ENCODE data around the gene GLI1.

The GLI1 gene

GRCh38 chr12:57444744-57445143 lies 14.8 kb upstream of the GLI1 start:
- H3K4me1 ChIP-seq (ENCODE audit: insufficient read depth, low read length), result no peaks in the 10 kb centered on the region
- no peak overlapping the region for H3K9ac ChIP-seq (ENCODE audit: low read depth, low read length)
- H3K27ac ChIP-seq (ENCODE audit: low read length), result no peak overlapping the region
- no peaks in the 10 kb centered on the region for H3K36me3 ChIP-seq (ENCODE audit: insufficient read depth, low read depth, low read length)
- H3K4me3 ChIP-seq (ENCODE audit: low read length), result no peak overlapping the region
- peaks cover 4% of the 10 kb centered on the region for H3K9me3 ChIP-seq (ENCODE audit: insufficient read depth, low read depth, low read length)
- no peaks in the 10 kb centered on the region for H3K27me3 ChIP-seq (ENCODE audit: insufficient read depth, low read length)

GRCh38 chr12:57446292-57446960 lies 13.2 kb upstream of the GLI1 start:
- Histone ChIP-seq H3K27me3 (ENCODE audit: insufficient read depth, low read length) (no peaks in the 10 kb centered on the region), H3K4me3 (ENCODE audit: low read length) (no peak overlapping the region), H3K36me3 (ENCODE audit: insufficient read depth, low read depth, low read length) (no peaks in the 10 kb centered on the region), H3K9me3 (ENCODE audit: insufficient read depth, low read depth, low read length) (peaks cover 3% of the 10 kb centered on the region), H3K4me1 (ENCODE audit: insufficient read depth, low read length) (no peaks in the 10 kb centered on the region), H3K9ac (ENCODE audit: low read depth, low read length) (no peak overlapping the region), H3K27ac (ENCODE audit: low read length) (no peak overlapping the region)

- H3K27ac ChIP-seq (ENCODE audit: low read length), result no peak overlapping the region
- no peaks in the 10 kb centered on the region for H3K9me3 ChIP-seq (ENCODE audit: insufficient read depth, low read depth, low read length)
- H3K4me3 ChIP-seq (ENCODE audit: low read length), result no peak overlapping the region
- no peak overlapping the region for H3K9ac ChIP-seq (ENCODE audit: low read depth, low read length)
- peaks cover 11% of the 10 kb centered on the region for H3K4me1 ChIP-seq (ENCODE audit: insufficient read depth, low read length)
- no peaks in the 10 kb centered on the region for H3K27me3 ChIP-seq (ENCODE audit: insufficient read depth, low read length)
- H3K36me3 ChIP-seq (ENCODE audit: insufficient read depth, low read depth, low read length), result no peaks in the 10 kb centered on the region
These were observed 10.9 kb upstream of the GLI1 start for GRCh38 chr12:57448669-57449068.

DNA sequence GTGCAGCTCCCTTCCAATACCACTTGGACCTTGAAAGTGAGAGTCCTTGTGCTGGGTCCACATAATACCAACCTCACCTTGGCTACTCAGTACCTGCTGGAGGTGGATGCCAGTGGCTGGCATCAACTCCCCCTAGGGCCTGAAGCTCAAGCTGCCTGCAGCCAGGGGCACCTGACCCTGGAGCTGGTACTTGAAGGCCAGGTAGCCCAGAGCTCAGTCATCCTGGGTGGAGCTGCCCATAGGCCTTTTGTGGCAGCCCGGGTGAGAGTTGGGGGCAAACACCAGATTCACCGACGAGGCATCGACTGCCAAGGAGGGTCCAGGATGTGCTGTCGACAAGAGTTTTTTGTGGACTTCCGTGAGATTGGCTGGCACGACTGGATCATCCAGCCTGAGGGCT lies 10.2 kb upstream of the GLI1 start:
- no peak overlapping the region for H3K27ac ChIP-seq (ENCODE audit: low read length)
- H3K9me3 ChIP-seq (ENCODE audit: insufficient read depth, low read depth, low read length), result no peaks in the 10 kb centered on the region
- H3K4me1 ChIP-seq (ENCODE audit: insufficient read depth, low read length), result peaks cover 12% of the 10 kb centered on the region
- H3K4me3 ChIP-seq (ENCODE audit: low read length), result no peak overlapping the region
- no peaks in the 10 kb centered on the region for H3K36me3 ChIP-seq (ENCODE audit: insufficient read depth, low read depth, low read length)
- no peaks in the 10 kb centered on the region for H3K27me3 ChIP-seq (ENCODE audit: insufficient read depth, low read length)
- H3K9ac ChIP-seq (ENCODE audit: low read depth, low read length), result no peak overlapping the region

GRCh38 chr12:57450057-57450456 lies 9.5 kb upstream of the GLI1 start:
- H3K27me3 ChIP-seq (ENCODE audit: insufficient read depth, low read length), result no peaks in the 10 kb centered on the region
- H3K36me3 ChIP-seq (ENCODE audit: insufficient read depth, low read depth, low read length), result no peaks in the 10 kb centered on the region
- H3K9ac ChIP-seq (ENCODE audit: low read depth, low read length), result no peak overlapping the region
- H3K4me3 ChIP-seq (ENCODE audit: low read length), result no peak overlapping the region
- H3K4me1 ChIP-seq (ENCODE audit: insufficient read depth, low read length), result peaks cover 16% of the 10 kb centered on the region
- H3K27ac ChIP-seq (ENCODE audit: low read length), result no peak overlapping the region
- H3K9me3 ChIP-seq (ENCODE audit: insufficient read depth, low read depth, low read length), result no peaks in the 10 kb centered on the region

DNA sequence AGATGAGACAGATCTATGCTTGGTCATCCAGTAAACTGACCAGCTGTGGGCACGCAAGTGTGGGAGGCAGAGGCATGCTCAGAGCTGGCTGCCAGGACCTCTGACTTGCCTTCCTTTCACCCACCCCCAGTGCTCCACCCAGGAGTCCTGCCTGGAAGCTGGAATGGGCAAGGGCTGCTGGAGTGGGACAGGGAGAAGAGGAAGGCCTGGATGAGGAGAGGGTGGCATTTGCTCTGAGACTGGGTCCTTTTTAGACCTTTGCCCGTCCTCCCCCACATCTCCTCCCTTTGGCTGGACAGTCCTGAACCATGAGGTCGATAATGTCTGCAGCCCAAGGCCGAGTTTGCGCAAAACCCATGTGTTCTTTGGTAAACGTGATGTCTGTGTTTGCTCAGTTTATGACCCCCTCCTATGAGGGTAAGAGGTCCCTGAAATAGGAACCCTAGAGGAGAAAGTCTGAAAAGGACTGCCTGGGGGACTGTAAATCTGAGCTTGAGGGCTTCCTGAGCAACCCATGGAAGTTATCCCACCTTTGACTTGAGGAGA lies 8.3 kb upstream of the GLI1 start:
- Histone ChIP-seq H3K27ac (ENCODE audit: low read length) (no peak overlapping the region), H3K4me1 (ENCODE audit: insufficient read depth, low read length) (peaks cover 25% of the 10 kb centered on the region), H3K9me3 (ENCODE audit: insufficient read depth, low read depth, low read length) (no peaks in the 10 kb centered on the region), H3K4me3 (ENCODE audit: low read length) (no peak overlapping the region), H3K36me3 (ENCODE audit: insufficient read depth, low read depth, low read length) (no peaks in the 10 kb centered on the region), H3K9ac (ENCODE audit: low read depth, low read length) (no peak overlapping the region), H3K27me3 (ENCODE audit: insufficient read depth, low read length) (peaks cover 6% of the 10 kb centered on the region; the same call in 1 of the 2 replicates)

DNA sequence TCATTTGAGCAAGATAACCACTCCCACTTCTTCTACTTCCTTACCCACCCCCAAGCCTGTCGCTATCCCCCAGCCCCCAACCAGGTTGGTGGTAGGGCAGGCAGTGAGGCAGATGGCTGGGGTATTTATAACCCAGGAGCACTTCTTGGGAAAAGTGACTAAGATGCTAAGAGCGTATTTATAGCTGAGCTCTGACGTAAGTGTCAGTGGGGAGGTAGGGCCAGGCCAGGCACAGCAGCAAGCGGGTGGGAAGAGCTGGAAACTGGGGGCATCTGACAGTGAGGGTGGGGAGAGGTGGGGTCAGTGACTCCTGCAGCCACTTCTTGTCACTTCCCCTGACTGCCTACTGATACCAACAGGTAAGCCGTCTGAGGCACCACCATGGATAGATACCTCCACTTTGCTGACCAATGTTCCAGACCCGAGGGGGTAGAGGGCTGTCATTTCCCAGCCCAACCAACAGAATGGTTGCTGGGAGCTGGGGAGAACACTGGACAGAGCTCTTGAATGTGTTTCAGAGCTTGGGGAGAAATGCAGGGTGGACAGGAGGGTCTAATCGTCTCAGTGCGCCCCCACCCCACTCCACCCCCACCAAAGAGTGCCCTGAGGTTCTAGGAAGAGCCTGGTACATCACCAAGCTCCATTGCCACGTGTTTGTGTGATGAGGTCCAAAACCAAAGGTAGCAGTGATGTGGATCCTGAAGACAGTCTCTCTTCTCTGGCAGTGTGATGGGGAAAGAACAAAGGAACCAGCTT lies 7.2 kb upstream of the GLI1 start:
- H3K27me3 ChIP-seq (ENCODE audit: insufficient read depth, low read length), result peaks cover 6% of the 10 kb centered on the region
- no peaks in the 10 kb centered on the region for H3K36me3 ChIP-seq (ENCODE audit: insufficient read depth, low read depth, low read length)
- peaks cover 25% of the 10 kb centered on the region for H3K4me1 ChIP-seq (ENCODE audit: insufficient read depth, low read length)
- no peak overlapping the region; the same call in 1 of the 2 replicates for H3K9ac ChIP-seq (ENCODE audit: low read depth, low read length)
- H3K4me3 ChIP-seq (ENCODE audit: low read length), result no peak overlapping the region
- no peak overlapping the region for H3K27ac ChIP-seq (ENCODE audit: low read length)
- H3K9me3 ChIP-seq (ENCODE audit: insufficient read depth, low read depth, low read length), result no peaks in the 10 kb centered on the region

- no peaks in the 10 kb centered on the region for H3K9me3 ChIP-seq (ENCODE audit: insufficient read depth, low read depth, low read length)
These were observed 6.6 kb upstream of the GLI1 start for GRCh38 chr12:57452937-57453509.

DNA sequence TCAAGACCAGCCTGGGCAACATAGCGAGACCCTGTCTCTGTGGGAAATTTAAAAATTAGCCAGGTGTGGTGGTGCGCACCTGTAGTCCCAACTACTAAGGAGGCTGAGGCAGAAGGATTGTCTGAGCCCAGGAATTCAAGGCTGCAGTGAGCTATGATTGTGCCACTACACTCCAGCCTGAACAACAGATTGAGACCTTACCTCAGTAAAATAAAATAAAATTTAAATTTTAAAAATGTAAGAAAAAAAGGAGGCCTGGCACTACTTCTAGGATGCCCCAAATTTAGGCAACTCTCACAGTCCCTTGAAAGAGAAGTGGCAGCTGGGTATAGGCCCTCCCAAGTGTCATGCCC lies 5.4 kb upstream of the GLI1 start:
- H3K27ac ChIP-seq (ENCODE audit: low read length), result peak overlapping the region; percentile 96
- H3K4me1 ChIP-seq (ENCODE audit: insufficient read depth, low read length), result peaks cover 32% of the 10 kb centered on the region
- peaks cover 6% of the 10 kb centered on the region for H3K27me3 ChIP-seq (ENCODE audit: insufficient read depth, low read length)
- H3K9ac ChIP-seq (ENCODE audit: low read depth, low read length), result peak overlapping the region; percentile 86; the same call in 1 of the 2 replicates
- no peak overlapping the region for H3K4me3 ChIP-seq (ENCODE audit: low read length)
- H3K9me3 ChIP-seq (ENCODE audit: insufficient read depth, low read depth, low read length), result no peaks in the 10 kb centered on the region
- no peaks in the 10 kb centered on the region for H3K36me3 ChIP-seq (ENCODE audit: insufficient read depth, low read depth, low read length)

More at GRCh38 chr12:57452937-57453509, 6.6 kb upstream of the GLI1 start:
- H3K27me3 ChIP-seq (ENCODE audit: insufficient read depth, low read length), result peaks cover 6% of the 10 kb centered on the region
- no peaks in the 10 kb centered on the region for H3K36me3 ChIP-seq (ENCODE audit: insufficient read depth, low read depth, low read length)
- no peak overlapping the region for H3K27ac ChIP-seq (ENCODE audit: low read length)
- peaks cover 25% of the 10 kb centered on the region for H3K4me1 ChIP-seq (ENCODE audit: insufficient read depth, low read length)
- H3K9ac ChIP-seq (ENCODE audit: low read depth, low read length), result no peak overlapping the region
- no peak overlapping the region for H3K4me3 ChIP-seq (ENCODE audit: low read length)

DNA sequence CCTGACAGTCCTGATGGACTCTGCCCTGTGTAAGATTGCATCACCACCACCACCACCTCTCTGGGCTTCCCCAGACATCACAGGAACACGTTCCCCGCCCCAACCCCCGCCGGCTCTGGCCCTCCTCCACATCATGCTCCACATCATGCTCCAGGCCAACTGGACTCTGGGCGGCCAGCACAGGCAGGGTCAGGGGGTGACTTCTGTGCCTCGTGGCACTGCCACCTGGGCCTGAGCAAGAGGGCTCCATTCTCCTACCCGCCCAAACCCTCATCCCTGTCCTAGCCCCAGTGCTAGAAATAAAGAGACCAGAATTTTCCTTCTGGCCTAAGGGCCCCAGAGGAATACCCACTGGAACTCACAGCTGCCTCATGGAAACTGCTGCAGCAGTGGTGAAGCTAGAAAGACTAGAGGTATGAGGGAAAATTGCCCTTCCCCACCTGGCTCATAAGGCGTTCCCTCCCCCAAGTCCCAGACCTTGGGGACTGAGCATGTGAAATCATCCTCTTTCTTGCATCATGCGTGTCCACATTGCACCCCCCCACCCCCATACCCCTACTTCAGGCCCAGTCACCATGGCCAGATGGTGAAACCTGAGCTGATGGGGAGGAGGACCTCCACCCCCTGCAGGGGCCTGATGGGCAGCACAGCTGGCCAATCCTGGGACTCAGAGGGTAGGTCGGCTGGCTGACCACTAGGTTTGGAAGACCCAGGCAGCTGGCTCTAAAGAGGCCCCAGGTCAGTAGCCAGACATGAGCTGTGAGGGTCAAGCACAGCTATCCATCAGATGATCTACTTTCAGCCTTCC lies 4.8 kb upstream of the GLI1 start, which contains the start of gene INHBE:
TSS of gene INHBE (plus strand) at position 742 of the 808 bp plus-strand sequence. CDS start 230 bp downstream, outside the sequence.
- H3K27ac ChIP-seq (ENCODE audit: low read length), result peak within 1 kb of the TSS; percentile 96
- no peaks in the 10 kb centered on the region for H3K36me3 ChIP-seq (ENCODE audit: insufficient read depth, low read depth, low read length)
- H3K9me3 ChIP-seq (ENCODE audit: insufficient read depth, low read depth, low read length), result no peaks in the 10 kb centered on the region
- H3K27me3 ChIP-seq (ENCODE audit: insufficient read depth, low read length), result peaks cover 6% of the 10 kb centered on the region
- H3K4me1 ChIP-seq (ENCODE audit: insufficient read depth, low read length), result peaks cover 32% of the 10 kb centered on the region
- peak within 1 kb of the TSS; percentile 86 for H3K9ac ChIP-seq (ENCODE audit: low read depth, low read length)
- peak within 1 kb of the TSS; percentile 57 for H3K4me3 ChIP-seq (ENCODE audit: low read length)
